HG02610 (cell line): Measurements from ENCODE around the gene HMCN1.

Source experiments
- ATAC-seq: cut with Tn5 transposase; IDR thresholded peaks from one replicate; pipeline ENCODE4 v1.9.1; 2021; ENCODE audit warnings: mild to moderate bottlenecking, moderate library complexity; ENCODE audit not compliant: unreplicated experiment

The HMCN1 gene

GRCh38 chr1:185895208-185895900 is 161.2 kb downstream of the HMCN1 start:
- ATAC-seq, result no peak

GRCh38 chr1:185896863-185897262 is 162.7 kb downstream of the HMCN1 start:
- no peak for ATAC-seq

GRCh38 chr1:185906186-185906585 is 172.0 kb downstream of the HMCN1 start:
- no peak for ATAC-seq

GRCh38 chr1:185907246-185907645 is 173.1 kb downstream of the HMCN1 start:
- no peak for ATAC-seq

GRCh38 chr1:185911978-185912377 is 177.8 kb downstream of the HMCN1 start:
- no peak for ATAC-seq

- no peak for ATAC-seq
These were observed 178.3 kb downstream of the HMCN1 start for GRCh38 chr1:185912504-185912903.

- ATAC-seq, result no peak
These were observed 179.9 kb downstream of the HMCN1 start for GRCh38 chr1:185914089-185914488.

GRCh38 chr1:185916861-185917260 is 182.7 kb downstream of the HMCN1 start:
- ATAC-seq, result no peak

- no peak for ATAC-seq
These were observed 183.5 kb downstream of the HMCN1 start for GRCh38 chr1:185917646-185918045.

GRCh38 chr1:185920602-185921001 is 186.4 kb downstream of the HMCN1 start:
- ATAC-seq, result no peak

- no peak for ATAC-seq
These were observed 187.4 kb downstream of the HMCN1 start for GRCh38 chr1:185921636-185922035.

GRCh38 chr1:185926588-185926987 is 192.4 kb downstream of the HMCN1 start:
- ATAC-seq, result no peak

GRCh38 chr1:185929776-185930175 is 195.6 kb downstream of the HMCN1 start:
- ATAC-seq, result no peak

GRCh38 chr1:185931438-185931837 is 197.2 kb downstream of the HMCN1 start:
- ATAC-seq, result no peak

GRCh38 chr1:185933580-185933979 is 199.4 kb downstream of the HMCN1 start:
- no peak for ATAC-seq

GRCh38 chr1:185934476-185935189 is 200.4 kb downstream of the HMCN1 start:
- ATAC-seq, result no peak

- no peak for ATAC-seq
These were observed 201.2 kb downstream of the HMCN1 start for GRCh38 chr1:185935360-185935759.

GRCh38 chr1:185936641-185937040 is 202.4 kb downstream of the HMCN1 start:
- no peak for ATAC-seq

- ATAC-seq, result no peak
These were observed 204.2 kb downstream of the HMCN1 start for GRCh38 chr1:185938396-185938795.

GRCh38 chr1:185939142-185939541 is 205.0 kb downstream of the HMCN1 start:
- no peak for ATAC-seq

- no peak for ATAC-seq
These were observed 208.8 kb downstream of the HMCN1 start for GRCh38 chr1:185942961-185943360.

- no peak for ATAC-seq
These were observed 222.7 kb downstream of the HMCN1 start for GRCh38 chr1:185956881-185957280.
